Measurements from ENCODE around the gene HDLBP. TPM values are rescaled to one million over a fixed set of nuclear protein-coding genes. Genes with fewer than 3 reads are reported as not detected.

HDLBP gene
- total and polyA plus RNA-seq, 2 of the 4 experiments (the other 2 are of a cell fraction) = 648 to 1,165 TPM

- H3K9me3 ChIP-seq (ENCODE audit: control insufficient read depth, insufficient read depth, low read length) = no peaks in the 10 kb centered on the region
- no peak overlapping the region for H4K8ac ChIP-seq (ENCODE audit: low read depth in 2 of 2, low read length in 2 of 2)
- no peak overlapping the region for H2AFZ ChIP-seq (replicated peaks; ENCODE audit: low read length, poor library complexity)
- no peak overlapping the region for H3K14ac ChIP-seq (replicated peaks; ENCODE audit: low read depth, low read length)
- WGBS, 2 experiments (ENCODE audit: extremely low coverage in 2 of 2, insufficient read length in 1 of 2) = no CpG with 5 or more reads among the region's 3 CpGs
- ChIA-PET CTCF (interaction anchor here (0.6 to 1.0 kb wide), 2 partner anchors 48 to 53 kb away, joined by 3 to 4 read pairs; no protein-coding TSS in a partner anchor), POLR2A (ENCODE audit: unreplicated experiment) (no interaction called here)
- H2AK5ac ChIP-seq (ENCODE audit: low read depth, low read length) = no peak overlapping the region
- peaks cover 12% of the 10 kb centered on the region; the same call in 1 of the 2 replicates for H3K9me1 ChIP-seq (ENCODE audit: insufficient read depth, low read length)
- dilution Hi-C loops (cut with HindIII; ENCODE audit: low sequenced_read_pairs, unreplicated experiment) = no loop called here
- no peaks in the 10 kb centered on the region for H3K4me1 ChIP-seq (ENCODE audit: control insufficient read depth, insufficient read depth, low read length)
- no peak overlapping the region for H4K91ac ChIP-seq (ENCODE audit: insufficient read depth, low read depth, low read length)
- no peak overlapping the region for H3K18ac ChIP-seq (ENCODE audit: low read depth, low read length)
- H3K23ac ChIP-seq (ENCODE audit: low read depth, low read length) = no peak overlapping the region
- H3K4me2 ChIP-seq (ENCODE audit: low read depth, low read length) = no peak overlapping the region
- no peak for DNase-seq
- no TSS peak for BruUV-seq (replicated peaks)
- no peak overlapping the region for H2BK15ac ChIP-seq (ENCODE audit: low read depth, low read length)
- no peak overlapping the region for H2BK5ac ChIP-seq (ENCODE audit: low read depth, low read length, poor library complexity, severe bottlenecking)
- no peaks in the 10 kb centered on the region for H3K27me3 ChIP-seq (ENCODE audit: control insufficient read depth, insufficient read depth, low read length)
- in situ Hi-C loops (cut with MboI; ENCODE audit: low sequenced_read_pairs) = loop anchor here (5.0 kb wide), 1 partner anchor 86 kb away; no protein-coding TSS in a partner anchor
- no peak overlapping the region for H2AK9ac ChIP-seq (replicated peaks; ENCODE audit: low read depth, low read length, poor library complexity)
- peaks cover 72% of the 10 kb centered on the region for H3K36me3 ChIP-seq (ENCODE audit: control insufficient read depth, insufficient read depth, low read length)
- H4K5ac ChIP-seq (ENCODE audit: low read depth, low read length) = no peak overlapping the region
- peaks cover 95% of the 10 kb centered on the region for H4K20me1 ChIP-seq (ENCODE audit: insufficient read depth, low read length)
- no peak overlapping the region for H3K4ac ChIP-seq (ENCODE audit: low read depth, low read length)
- TF ChIP-seq MAFK (IDR thresholded peaks at IDR 0.05; ENCODE audit: low read depth, low read length) = no peak
- no peak for TF ChIP-seq MAZ (IDR thresholded peaks at IDR 0.05; ENCODE audit: borderline replicate concordance, low read depth, low read length)
- no peak for TF ChIP-seq RFX5 (IDR thresholded peaks at IDR 0.05; ENCODE audit: low read depth, low read length)
- no peak for TF ChIP-seq RCOR1 (IDR thresholded peaks at IDR 0.05; ENCODE audit: insufficient replicate concordance, low read length)
- no peak for TF ChIP-seq CTCF (conservative IDR thresholded peaks at IDR 0.05; ENCODE audit: low read depth, low read length)
- no peak for TF ChIP-seq RAD21 (IDR thresholded peaks at IDR 0.05; ENCODE audit: low read length)
- no peak for TF ChIP-seq CEBPB (IDR thresholded peaks at IDR 0.05; ENCODE audit: low read depth, low read length)
- TF ChIP-seq MXI1 (IDR thresholded peaks at IDR 0.05; ENCODE audit: borderline replicate concordance, low read depth, low read length) = no peak
- TF ChIP-seq CHD1 (IDR thresholded peaks at IDR 0.05; ENCODE audit: low read depth, low read length) = no peak
- TF ChIP-seq USF2 (IDR thresholded peaks at IDR 0.05; ENCODE audit: low read depth, low read length) = no peak
- TF ChIP-seq FOS (IDR thresholded peaks at IDR 0.05; ENCODE audit: low read depth, low read length) = no peak
- TF ChIP-seq SMC3 (IDR thresholded peaks at IDR 0.05; ENCODE audit: low read depth, low read length) = no peak
- no peak for TF ChIP-seq NFE2L2 (IDR thresholded peaks at IDR 0.05; ENCODE audit: low read depth, low read length)
- TF ChIP-seq, protein P1, sequence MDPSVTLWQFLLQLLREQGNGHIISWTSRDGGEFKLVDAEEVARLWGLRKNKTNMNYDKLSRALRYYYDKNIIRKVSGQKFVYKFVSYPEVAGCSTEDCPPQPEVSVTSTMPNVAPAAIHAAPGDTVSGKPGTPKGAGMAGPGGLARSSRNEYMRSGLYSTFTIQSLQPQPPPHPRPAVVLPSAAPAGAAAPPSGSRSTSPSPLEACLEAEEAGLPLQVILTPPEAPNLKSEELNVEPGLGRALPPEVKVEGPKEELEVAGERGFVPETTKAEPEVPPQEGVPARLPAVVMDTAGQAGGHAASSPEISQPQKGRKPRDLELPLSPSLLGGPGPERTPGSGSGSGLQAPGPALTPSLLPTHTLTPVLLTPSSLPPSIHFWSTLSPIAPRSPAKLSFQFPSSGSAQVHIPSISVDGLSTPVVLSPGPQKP (IDR thresholded peaks at IDR 0.05; ENCODE audit: borderline replicate concordance, low read depth, low read length) = no peak
- no peak for TF ChIP-seq BHLHE40 (IDR thresholded peaks at IDR 0.05; ENCODE audit: low read depth, low read length)
- no peak for TF ChIP-seq POLR2A (IDR thresholded peaks at IDR 0.05; ENCODE audit: low read depth, low read length)
- peaks cover 44 to 77% of the 10 kb centered on the region in 2 experiments for H3K79me1 ChIP-seq (ENCODE audit: low read depth in 1 of 2, low read length in 2 of 2)
- intact Hi-C loops (cut with micrococcal nuclease) = no loop called here
- H2BK20ac ChIP-seq (ENCODE audit: low read depth, low read length) = no peak overlapping the region
- no peak overlapping the region for H2BK120ac ChIP-seq (ENCODE audit: low read depth, low read length)
- no peak overlapping the region for H3K27ac ChIP-seq (ENCODE audit: insufficient read depth, low read length)
- no peak for ATAC-seq (ENCODE audit: low read depth)
- no peak overlapping the region for H3K4me3 ChIP-seq (ENCODE audit: insufficient read depth, low read depth, low read length)
- H3K9ac ChIP-seq (ENCODE audit: low read depth, low read length) = no peak overlapping the region
- H3K56ac ChIP-seq (ENCODE audit: extremely low read depth, insufficient read depth, low read length) = no peak overlapping the region
Measured at GRCh38 chr2:241260911-241261310, 54.6 kb downstream of the HDLBP start.
